NCI-H1930 (cell line): Measurements from ENCODE around the gene KCNF1.

Experiments used
- DNase-seq, 2 experiments: peaks; one replicate each; lab custom pipeline; 2025; lab: John Stamatoyannopoulos, UW

KCNF1 gene

DNA sequence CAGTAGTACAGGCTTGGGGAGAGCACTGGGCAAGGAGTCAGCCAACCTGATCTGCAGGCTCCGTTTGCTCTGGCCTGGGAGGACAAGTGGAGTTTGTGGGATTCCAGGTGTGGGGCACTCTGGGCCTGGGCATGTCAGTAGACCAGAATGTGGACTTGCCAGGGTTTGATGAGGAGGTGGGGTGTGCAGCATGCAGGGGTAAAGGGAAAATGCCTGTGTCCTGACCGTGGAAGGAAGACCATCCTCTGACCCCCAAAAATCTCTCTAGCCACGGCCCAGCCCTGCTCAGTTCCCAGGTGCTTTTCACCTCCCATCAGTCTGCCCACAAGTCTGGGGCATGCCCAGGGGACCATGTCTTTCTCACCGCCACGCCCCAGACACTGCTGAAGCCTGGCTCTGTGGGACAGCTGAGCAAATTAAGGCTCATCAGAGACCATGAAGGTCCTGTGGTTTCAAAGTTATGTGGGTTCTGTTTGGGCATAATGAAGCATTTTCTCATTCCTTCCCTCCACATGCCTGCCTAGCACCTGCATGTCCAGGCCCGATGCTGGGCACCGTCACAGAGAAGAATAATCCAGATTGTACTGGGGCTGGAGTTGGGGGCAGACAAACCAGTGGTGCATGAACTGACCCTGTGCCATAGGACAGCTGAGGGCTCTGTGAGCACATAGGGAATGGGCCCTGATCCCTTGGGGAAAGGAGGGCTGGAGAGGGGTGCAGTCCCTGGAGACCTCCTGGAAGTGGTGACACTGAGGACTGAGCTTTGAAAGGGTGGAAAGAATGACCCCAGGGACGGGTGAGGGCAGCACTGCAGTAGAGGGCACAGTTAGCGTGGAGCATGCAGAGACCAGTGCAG, 6.5 kb upstream of the KCNF1 start:
- no peak for DNase-seq

DNA sequence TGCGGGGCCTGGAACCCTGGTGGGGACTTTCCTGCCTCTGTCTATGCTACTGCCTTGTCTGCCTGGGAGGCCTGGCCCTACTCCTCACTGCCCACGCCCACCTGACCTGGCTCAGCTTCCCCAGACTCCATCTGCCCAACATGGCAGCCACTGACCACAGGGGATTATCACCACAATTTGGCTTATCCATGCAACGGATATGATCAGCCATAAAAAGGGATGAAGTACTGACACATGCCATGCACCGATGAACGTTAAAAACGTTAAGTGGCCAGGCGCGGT, 5.9 kb upstream of the KCNF1 start:
- no peak for DNase-seq

DNA sequence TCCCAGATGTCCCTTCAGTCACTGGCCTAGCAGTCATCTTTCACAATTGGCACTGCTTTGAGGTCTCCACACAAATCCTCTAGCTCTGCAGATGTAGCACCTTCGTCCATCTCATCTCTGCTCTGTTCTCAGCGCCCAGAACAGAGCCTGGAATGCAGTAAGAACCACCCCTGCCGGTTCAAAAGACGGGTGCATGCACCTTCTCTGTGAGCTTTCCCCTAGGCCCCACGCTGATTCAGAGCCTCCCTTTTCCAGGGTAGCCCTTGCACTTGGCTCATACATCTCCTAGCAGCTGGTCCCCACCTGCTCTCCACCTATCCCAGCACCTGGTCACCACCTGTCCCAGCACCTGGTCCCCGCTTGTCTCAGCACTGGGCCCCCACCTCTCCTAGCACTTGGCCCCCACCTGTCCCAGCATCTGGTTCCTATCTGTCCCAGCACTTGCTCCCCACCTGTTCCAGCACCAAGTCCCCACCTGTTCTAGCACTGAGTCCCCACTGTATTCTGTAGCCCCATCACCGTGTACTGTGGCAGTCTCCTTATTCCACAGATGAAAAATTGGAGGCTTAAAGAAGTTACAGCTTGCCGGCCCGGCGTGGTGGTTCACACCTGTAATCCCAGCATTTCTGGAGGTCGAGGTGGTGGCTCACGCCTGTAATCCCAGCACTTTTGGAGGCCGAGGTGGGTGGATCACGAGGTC, 4.7 kb upstream of the KCNF1 start:
- no peak for DNase-seq

DNA sequence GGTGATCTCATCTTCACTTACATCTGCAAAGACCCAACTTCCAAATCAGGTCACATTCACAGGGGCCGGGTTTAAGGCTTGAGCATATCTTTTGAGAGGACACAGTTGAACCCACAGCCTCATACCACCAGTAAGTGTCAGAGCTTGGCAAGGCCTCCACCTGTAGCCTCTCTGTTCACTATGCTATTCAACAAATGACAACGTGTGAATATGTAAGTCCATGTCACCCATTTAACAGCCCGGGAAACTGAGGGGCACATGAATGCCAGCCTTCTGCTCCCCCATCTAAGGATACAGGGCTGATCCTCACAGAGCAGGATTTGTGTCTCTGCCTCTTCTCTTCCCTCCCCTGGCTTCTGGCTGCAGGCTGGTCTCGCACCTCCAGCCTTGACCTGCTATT, 3.5 kb upstream of the KCNF1 start:
- no peak for DNase-seq

DNA sequence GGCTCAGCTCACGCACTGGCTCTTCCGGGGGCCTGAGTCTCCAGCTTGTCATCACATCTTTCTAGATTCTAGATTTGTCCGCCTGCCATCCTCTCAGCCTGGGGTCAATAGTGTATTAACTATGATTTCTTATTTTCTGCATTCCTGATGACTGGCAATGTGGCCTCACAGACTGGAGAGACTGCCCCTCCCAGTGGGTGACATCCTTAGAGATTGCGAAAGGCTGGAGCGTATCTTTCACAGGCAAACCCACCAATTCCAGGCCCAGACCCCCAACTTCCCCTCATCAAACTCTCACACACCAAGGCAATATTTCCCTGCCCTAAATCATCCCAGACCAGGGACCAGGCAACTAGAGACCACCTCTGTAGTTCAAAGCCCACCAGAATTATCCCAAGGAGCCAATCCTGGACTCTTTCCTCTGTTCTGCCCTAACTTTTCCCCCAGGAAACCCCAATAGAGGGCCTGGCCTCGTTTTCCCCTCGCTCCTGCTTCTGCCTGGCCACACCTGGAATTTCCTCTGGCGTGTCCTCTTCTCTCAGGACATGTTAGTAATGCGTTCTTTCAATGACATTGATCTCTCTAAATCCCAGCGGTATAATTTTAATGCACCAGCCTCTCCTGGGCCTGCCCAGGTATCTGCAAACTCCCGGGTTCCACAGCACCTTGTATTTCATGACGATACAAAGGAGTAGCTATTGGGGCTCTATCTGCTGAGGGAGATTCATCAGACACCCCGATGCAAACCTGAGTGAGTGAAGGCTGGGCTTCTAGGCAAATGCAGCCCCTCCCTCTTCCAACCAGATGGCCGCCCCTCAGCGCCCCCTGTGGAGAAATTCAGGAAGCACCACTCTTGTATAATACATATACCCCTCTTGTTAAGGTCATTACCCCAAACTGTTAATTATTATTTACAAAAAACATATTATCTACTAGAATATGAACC, 2.4 kb upstream of the KCNF1 start:
- peak in 1 of 2 experiments; percentile 15 for DNase-seq

DNA sequence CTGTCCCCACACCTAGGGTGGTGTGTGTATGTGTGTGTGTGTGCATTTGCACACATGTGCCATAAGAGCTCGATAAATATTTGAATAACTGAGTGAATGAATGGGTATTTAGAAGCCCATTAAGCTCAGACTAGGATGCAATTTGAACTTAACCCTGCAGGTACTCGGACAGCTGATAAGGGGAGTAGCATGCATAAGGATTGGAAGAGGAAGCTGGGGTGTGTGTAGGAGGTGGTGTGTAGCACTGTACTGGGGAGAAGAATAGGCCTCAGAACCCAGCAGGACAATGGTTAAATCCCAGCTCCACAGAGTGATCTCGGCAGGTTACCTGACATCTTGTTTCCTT, 1.8 kb upstream of the KCNF1 start:
- no peak for DNase-seq

DNA sequence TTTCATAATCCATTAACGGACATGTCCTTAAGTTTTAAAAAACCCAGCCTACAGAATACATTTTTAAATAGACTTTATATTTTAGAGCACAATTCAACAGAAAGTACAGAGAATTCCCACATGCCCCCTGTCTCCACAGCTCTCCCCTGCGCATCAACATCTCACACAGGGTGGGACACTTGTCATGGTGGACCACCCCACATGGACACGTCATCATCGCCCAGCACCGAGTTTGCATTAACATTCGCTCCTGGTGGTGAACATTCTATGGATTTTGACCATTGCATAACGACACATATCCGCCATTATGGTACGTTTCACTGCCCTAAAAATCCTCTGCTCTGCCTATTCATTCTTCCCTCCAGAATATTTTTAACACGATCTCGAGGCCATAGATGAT, 1.1 kb upstream of the KCNF1 start:
- DNase-seq, result no peak

DNA sequence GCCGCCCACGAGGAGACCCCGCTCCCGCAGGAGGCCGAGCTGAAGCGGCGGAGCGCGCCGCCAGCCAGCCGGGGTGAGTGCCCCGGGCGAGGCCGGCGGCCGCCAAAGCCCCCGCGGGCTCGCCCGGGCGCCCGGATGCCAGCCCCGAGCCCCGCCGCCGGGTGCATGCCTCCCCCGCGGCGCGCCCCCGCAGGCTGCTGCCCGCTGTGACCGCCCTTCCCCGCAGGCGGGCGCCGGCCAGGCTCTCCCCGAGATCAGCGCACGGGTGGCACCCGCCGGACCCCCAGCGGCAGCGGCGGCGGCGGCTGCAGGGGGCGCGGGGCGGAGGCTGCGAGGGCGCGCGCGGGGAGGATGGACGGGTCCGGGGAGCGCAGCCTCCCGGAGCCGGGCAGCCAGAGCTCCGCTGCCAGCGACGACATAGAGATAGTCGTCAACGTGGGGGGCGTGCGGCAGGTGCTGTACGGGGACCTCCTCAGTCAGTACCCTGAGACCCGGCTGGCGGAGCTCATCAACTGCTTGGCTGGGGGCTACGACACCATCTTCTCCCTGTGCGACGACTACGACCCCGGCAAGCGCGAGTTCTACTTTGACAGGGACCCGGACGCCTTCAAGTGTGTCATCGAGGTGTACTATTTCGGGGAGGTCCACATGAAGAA, 470 bp downstream of the KCNF1 start:
- DNase-seq, result no peak

DNA sequence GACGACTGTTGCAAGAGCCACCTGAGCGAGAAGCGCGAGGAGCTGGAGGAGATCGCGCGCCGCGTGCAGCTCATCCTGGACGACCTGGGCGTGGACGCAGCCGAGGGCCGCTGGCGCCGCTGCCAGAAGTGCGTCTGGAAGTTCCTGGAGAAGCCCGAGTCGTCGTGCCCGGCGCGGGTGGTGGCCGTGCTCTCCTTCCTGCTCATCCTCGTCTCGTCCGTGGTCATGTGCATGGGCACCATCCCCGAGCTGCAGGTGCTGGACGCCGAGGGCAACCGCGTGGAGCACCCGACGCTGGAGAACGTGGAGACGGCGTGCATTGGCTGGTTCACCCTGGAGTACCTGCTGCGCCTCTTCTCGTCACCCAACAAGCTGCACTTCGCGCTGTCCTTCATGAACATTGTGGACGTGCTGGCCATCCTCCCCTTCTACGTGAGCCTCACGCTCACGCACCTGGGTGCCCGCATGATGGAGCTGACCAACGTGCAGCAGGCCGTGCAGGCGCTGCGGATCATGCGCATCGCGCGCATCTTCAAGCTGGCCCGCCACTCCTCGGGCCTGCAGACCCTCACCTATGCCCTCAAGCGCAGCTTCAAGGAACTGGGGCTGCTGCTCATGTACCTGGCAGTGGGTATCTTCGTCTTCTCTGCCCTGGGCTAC, 1.2 kb downstream of the KCNF1 start:
- DNase-seq, result no peak

DNA sequence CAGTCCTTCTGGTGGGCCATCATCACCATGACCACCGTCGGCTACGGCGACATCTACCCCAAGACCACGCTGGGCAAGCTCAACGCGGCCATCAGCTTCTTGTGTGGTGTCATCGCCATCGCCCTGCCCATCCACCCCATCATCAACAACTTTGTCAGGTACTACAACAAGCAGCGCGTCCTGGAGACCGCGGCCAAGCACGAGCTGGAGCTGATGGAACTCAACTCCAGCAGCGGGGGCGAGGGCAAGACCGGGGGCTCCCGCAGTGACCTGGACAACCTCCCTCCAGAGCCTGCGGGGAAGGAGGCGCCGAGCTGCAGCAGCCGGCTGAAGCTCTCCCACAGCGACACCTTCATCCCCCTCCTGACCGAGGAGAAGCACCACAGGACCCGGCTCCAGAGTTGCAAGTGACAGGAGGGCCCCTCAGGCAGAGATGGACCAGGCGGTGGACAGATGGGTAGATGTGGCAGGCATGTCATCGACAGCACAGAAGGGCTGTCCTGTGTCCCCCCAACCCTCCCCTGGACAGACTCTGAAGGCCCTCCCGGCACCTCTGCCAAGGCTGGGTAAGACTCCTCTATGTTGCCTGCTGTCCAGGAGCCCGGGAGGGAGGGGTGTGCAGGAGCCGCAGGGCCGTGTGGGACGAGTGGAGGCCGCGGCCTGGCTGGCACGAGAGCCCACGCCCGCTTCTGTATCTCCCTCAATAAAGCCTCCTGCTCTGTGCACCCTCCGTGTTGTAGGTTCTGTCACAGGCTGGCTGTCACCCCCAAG, 2.0 kb downstream of the KCNF1 start:
- no peak for DNase-seq

DNA sequence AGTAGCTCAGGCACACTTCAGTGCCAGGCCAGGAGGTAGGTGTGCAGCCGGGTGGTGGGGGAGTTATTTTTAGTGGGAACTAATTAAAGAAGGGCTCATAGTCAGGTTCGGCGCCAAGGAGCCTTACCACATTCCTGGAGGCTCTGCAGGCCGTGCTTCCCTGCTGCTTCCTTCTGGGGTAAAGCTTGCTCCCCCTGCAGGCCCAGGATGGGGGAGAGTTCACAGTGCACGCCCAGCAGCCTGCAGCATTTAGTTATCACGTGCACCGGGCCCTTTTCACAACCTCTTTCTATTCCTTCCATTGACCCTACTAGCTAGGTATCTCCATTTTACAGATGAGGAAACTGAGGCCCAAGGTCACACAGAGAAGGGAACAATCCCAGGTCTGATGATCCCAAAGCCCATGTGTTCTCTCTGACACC, 2.5 kb downstream of the KCNF1 start:
- DNase-seq, result no peak

DNA sequence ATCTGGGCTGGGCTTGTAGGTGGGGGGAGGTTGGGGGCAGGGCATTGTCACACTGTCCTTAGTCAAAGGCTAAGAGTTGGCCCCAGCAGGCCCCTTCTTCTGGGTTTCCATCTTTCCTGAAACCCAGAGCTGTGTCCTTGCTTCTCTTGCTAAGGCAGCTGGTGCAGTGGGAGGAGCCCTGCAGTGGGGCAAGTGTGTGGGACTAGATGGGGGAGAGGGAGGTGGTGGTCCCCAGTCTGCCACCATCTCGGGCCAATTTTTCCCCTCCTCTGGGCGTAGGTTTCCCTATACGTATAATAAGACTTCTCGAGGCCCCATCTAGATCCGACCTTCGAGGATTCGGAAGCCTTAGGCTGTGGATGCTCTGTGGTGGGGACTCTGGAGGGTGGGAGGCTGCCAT, 3.5 kb downstream of the KCNF1 start:
- no peak for DNase-seq

DNA sequence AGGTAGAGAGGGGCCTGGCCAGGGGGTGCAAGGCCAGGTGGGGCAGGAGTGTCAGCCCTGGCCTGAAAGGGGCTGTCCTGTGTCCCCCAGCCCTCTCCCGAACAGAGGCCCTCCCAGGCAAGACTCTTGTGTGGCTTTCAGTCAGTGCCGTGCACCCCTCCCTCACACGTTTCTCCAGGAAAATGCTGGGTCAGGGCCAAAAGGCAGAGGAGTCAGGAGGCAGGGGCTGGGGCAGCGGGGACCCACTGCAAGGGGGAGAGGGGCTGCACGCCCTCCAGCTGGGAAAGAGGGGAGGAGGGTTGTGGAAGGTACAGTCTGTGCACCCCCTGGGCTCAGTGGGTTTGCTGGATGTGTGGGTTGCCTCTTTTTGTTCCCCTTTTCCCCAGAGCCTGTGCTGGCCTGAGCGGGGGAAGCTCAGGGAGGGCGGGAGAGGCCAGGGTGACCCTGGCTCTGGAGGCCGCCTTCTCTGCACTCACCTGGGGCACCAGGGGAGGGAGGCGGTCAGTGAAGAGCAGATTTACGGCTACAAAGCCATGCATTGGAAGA, 4.1 kb downstream of the KCNF1 start:
- DNase-seq, result no peak

DNA sequence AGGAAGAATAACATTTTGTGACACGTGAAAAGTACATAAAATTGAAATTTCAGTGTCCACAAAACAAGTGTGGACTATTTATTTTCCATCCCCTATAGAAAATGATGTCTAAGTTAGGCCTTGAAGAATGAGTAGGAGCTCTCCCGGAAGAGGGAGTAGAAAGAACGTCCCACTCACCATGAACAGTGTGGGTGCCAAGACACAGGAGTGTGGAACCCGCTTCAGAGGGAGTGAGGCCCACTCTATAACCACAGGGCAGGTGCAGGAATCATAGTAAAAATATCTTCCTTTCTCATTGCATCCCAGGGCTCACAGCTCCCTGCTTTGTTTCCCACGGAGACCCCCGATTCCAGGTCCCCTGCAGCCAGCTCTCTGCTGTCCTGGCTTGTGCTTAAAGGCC, 5.2 kb downstream of the KCNF1 start:
- DNase-seq, result no peak

DNA sequence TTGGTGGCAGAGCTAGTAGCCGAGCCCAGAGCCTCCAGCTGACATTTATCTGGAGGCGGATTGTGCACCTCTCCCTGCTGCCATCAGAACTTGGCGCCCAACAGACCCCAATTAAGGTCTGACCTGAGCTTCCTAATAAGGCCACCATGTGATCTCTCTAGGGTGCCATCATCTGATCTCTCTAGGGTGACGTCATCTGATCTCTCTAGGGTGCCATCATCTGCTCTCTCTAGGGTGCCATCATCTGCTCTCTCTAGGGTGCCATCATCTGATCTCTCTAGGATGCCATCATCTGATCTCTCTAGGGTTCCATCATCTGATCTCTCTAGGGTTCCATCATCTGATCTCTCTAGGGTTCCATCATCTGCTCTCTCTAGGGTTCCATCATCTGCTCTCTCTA, 6.2 kb downstream of the KCNF1 start:
- no peak for DNase-seq

DNA sequence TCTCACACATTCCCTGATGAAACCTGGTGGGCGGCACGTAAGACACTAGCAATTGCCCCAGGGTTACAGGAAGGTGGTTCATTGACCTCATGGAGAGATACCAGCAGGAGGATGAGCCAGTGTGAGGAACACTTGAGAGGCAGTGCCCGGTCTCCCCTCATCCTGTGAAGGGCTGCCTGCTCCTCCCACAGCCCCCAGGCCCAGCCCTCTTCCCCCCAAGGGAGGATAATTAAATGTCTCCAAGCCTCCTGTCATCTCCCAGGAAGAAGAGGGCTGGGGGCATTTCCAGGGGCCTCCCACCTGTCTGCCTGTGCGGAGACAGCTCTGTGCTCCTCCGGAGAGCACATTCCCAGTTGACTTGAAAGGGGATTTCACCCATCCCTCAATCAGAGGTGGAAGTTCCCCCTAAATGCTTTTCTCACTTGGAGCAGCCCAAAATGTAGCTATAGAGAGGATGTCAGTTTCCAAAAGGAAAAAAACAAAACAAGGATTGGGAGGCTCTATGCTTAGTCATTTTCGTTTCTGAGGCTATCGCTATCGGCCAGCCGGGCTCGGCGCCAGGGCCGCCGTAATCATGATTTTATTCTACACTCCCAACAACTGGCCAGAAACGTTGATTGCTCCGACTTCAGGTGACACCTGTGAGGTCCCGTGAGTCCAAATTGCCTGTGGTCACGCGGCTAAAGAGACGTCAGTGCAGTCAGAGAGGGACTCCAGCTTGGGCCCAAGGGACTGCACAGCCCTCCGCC, 7.1 kb downstream of the KCNF1 start:
- no peak for DNase-seq

DNA sequence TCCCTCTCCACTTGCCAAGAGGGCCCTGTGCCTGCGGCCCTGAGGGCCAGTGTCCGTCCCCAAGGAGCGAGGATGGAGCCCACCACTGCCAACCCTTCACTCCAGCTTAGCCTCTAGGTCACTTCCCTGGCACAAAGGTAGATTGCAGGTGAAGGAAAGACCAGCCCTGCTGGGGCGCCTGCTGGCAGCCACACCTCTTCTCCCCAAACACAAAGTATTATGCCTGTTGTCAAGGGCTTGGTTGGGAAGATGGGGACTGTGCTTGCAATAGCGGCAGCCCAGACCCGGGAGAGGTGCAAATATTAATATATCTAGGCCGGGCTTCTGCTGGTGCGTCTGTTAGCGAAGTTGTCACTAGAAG, 7.7 kb downstream of the KCNF1 start:
- DNase-seq, result no peak

DNA sequence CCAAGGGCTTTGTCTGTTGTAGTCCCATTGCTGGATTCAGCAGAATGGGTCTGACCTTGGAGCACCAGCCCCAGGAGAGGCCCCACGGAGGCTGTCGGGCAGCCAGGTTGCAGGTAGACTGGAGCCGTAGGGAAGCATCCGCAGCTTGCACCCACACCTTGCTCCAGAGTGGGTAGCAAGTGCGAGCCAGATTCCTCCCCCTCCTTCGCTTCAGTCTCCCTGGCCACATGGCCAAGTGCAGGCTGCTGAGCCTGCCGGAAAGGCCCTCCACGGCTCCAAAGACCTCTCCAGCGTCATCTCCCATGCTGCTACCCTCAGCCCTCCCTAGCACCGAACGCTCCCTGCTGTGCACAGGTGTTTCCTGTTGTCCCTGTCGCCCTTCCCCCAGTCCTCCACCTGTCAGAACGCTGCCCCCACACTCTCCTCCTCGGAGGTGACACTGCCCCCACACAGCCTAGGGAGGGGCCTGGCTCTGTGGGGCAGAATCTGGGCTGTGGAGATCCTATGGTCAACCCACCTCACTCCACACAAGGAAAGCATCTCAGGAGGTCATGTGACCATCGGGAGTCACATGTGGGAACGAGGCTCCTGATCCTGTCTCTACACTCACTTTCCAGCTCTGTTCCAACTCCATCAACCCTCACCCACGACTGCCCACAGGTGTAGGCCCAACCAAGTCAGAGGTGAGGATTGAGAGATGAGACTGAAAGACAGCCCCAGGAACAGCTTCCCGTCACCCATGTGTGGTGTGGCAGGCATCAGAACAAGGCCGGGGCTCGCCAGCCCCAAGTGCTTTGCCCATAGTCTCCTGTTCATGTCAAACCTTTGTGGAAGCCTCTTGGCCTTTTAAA, 8.3 kb downstream of the KCNF1 start:
- no peak for DNase-seq

DNA sequence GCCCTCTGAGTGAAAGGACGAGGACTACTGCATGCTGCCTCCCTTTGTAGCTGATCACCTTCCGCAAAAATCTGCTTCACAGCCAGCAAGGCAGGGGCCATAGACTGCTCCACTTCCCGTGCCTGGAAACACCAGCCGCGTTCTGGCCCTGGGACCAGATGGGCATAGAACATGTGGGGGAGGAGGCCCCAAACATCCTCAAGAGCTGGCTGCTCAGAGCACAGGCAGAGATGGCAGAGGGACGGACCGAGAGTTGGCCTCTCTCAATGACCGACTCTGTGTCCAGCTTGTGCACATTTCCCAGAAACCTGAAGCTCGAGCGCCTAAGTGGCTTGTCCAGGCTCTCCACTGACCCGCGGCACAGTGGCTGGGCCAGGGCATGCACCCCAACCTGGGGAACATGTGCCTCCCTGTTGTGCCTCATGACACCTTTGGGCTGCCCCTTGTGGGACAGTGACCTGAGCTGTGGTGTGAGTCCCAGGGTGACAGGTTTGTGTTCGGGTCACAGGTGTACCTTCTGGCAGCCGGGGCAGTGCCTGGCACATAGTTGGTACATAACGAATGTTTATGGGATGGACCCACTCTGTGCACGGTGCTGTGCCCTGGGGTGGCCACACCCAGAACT, 9.1 kb downstream of the KCNF1 start:
- no peak for DNase-seq
